ENCODE data around the gene QSOX2.

DNA sequence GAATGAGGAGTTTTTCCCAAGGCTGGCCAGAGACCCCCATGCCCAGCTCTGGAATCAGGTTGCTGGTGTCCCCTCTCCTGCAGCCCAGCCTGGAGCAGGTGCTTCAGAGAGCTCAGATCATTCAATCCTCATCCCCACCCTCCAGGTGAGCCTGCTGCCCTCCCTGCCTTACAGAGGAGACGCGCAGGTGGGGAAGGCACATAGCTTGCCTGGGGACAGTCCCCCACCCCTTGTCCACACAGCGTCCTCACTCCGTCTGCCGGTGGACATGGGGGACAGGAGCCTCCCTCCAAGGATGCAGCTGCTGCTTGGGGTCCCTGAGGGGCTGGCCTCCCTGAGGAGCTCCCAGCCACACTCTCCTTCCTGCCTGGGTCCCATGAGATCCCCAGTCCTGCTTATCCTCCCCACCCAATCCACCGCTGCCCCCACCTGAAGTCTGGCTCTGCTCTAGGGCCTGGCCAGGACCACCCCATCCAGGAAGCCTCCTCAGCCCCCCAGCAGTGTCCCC is 17.1 kb upstream of the QSOX2 start:
- no peak for TF ChIP-seq POLR2A (IDR thresholded peaks at IDR 0.05)
- TF ChIP-seq, protein P1, sequence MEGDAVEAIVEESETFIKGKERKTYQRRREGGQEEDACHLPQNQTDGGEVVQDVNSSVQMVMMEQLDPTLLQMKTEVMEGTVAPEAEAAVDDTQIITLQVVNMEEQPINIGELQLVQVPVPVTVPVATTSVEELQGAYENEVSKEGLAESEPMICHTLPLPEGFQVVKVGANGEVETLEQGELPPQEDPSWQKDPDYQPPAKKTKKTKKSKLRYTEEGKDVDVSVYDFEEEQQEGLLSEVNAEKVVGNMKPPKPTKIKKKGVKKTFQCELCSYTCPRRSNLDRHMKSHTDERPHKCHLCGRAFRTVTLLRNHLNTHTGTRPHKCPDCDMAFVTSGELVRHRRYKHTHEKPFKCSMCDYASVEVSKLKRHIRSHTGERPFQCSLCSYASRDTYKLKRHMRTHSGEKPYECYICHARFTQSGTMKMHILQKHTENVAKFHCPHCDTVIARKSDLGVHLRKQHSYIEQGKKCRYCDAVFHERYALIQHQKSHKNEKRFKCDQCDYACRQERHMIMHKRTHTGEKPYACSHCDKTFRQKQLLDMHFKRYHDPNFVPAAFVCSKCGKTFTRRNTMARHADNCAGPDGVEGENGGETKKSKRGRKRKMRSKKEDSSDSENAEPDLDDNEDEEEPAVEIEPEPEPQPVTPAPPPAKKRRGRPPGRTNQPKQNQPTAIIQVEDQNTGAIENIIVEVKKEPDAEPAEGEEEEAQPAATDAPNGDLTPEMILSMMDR (IDR thresholded peaks at IDR 0.05): no peak

Measured in stomach (tissue), 4 donors.